Measurements from ENCODE around the gene FYN. TPM values are rescaled to one million over a fixed set of nuclear protein-coding genes. Genes with fewer than 3 reads are reported as not detected.

Gene FYN
- total RNA-seq, 1 donor from 2014 or later = 525 TPM

GRCh38 chr6:111765763-111766162, 107.5 kb downstream of the FYN start:
- H3K4me3 Mint-ChIP-seq (ENCODE audit: unreplicated experiment) = peak overlapping the region; percentile 63
- H3K4me1 Mint-ChIP-seq (ENCODE audit: low read depth, unreplicated experiment) = peaks cover 66% of the 10 kb centered on the region
- no peak for TF ChIP-seq CTCF (IDR thresholded peaks at IDR 0.05; ENCODE audit: partially characterized antibody, unreplicated experiment)
- H3K27me3 Mint-ChIP-seq (ENCODE audit: unreplicated experiment) = peaks cover 14% of the 10 kb centered on the region
- H3K36me3 Mint-ChIP-seq (ENCODE audit: unreplicated experiment) = no peaks in the 10 kb centered on the region
- peak overlapping the region; percentile 69 for H3K27ac Mint-ChIP-seq (ENCODE audit: unreplicated experiment)
- peaks cover 8% of the 10 kb centered on the region for H3K9me3 Mint-ChIP-seq (ENCODE audit: unreplicated experiment)
- no peak for DNase-seq

GRCh38 chr6:111764238-111765175, 108.7 kb downstream of the FYN start:
- Mint-ChIP-seq H3K27me3 (ENCODE audit: unreplicated experiment) (peaks cover 10% of the 10 kb centered on the region), H3K4me1 (ENCODE audit: low read depth, unreplicated experiment) (peaks cover 67% of the 10 kb centered on the region)

GRCh38 chr6:111763381-111763780, 109.9 kb downstream of the FYN start:
- Mint-ChIP-seq H3K27ac (ENCODE audit: unreplicated experiment) (no peak overlapping the region), H3K36me3 (ENCODE audit: unreplicated experiment) (no peaks in the 10 kb centered on the region), H3K9me3 (ENCODE audit: unreplicated experiment) (peaks cover 13% of the 10 kb centered on the region), H3K27me3 (ENCODE audit: unreplicated experiment) (peaks cover 13% of the 10 kb centered on the region), H3K4me3 (ENCODE audit: unreplicated experiment) (no peak overlapping the region), H3K4me1 (ENCODE audit: low read depth, unreplicated experiment) (peaks cover 69% of the 10 kb centered on the region)
- no peak for DNase-seq
- no peak for TF ChIP-seq CTCF (IDR thresholded peaks at IDR 0.05; ENCODE audit: partially characterized antibody, unreplicated experiment)

More at GRCh38 chr6:111764238-111765175, 108.7 kb downstream of the FYN start:
- Mint-ChIP-seq H3K36me3 (ENCODE audit: unreplicated experiment) (no peaks in the 10 kb centered on the region), H3K27ac (ENCODE audit: unreplicated experiment) (peak overlapping the region; percentile 88), H3K9me3 (ENCODE audit: unreplicated experiment) (peaks cover 12% of the 10 kb centered on the region), H3K4me3 (ENCODE audit: unreplicated experiment) (peak overlapping the region; percentile 5)
- TF ChIP-seq CTCF (IDR thresholded peaks at IDR 0.05; ENCODE audit: partially characterized antibody, unreplicated experiment) = no peak
- DNase-seq = no peak

DNA sequence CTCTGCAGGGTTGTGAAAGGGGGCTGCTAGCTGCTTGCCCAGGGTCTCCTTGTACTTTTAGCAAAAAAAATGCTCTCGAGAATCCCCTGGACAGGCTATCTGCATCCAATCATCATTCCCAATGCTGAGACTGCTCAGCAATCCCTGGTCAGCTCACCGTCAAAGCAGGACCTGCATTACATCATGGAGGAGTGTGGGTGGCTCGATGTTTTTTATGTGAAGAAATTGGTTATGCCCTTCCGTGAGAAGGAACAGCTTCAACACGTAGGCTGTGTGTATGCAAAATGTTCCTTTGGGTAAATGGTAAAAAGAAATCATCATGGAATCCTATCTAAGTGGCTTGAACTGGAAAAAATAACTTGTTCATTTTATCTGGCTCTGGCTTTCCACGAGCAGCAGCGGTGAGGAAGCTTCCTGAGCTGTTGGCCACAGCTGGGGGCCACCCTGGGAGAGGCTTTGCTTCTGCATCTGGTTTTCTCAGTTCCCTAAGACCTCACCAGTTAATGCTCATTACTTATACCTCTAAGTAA, 111.4 kb downstream of the FYN start:
- no peak for TF ChIP-seq CTCF (IDR thresholded peaks at IDR 0.05; ENCODE audit: partially characterized antibody, unreplicated experiment)
- DNase-seq = no peak
- H3K4me3 Mint-ChIP-seq (ENCODE audit: unreplicated experiment) = no peak overlapping the region
- peaks cover 13% of the 10 kb centered on the region for H3K27me3 Mint-ChIP-seq (ENCODE audit: unreplicated experiment)
- H3K36me3 Mint-ChIP-seq (ENCODE audit: unreplicated experiment) = no peaks in the 10 kb centered on the region
- H3K9me3 Mint-ChIP-seq (ENCODE audit: unreplicated experiment) = peaks cover 13% of the 10 kb centered on the region
- peaks cover 66% of the 10 kb centered on the region for H3K4me1 Mint-ChIP-seq (ENCODE audit: low read depth, unreplicated experiment)
- no peak overlapping the region for H3K27ac Mint-ChIP-seq (ENCODE audit: unreplicated experiment)

DNA sequence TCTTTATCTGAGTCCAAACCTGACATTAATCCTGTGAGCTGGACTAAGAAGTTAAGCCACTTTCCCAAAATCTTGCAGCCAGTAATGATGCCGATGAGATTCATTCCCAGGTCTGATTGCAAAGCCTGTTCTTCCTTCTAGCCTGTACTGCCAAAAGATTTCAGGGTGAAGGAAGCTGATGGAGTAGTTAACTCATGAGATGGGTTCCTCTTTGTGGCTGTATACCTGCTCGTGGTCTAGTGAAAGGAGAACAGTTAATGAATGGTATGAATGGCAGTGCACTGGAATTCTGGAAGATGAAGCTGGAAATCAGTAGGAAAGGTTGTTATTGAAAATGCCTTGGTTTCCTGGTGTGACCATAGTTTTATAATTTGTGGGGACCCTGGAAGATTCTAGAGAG, 112.0 kb downstream of the FYN start:
- Mint-ChIP-seq H3K27me3 (ENCODE audit: unreplicated experiment) (peaks cover 13% of the 10 kb centered on the region), H3K4me3 (ENCODE audit: unreplicated experiment) (no peak overlapping the region), H3K9me3 (ENCODE audit: unreplicated experiment) (peaks cover 13% of the 10 kb centered on the region), H3K4me1 (ENCODE audit: low read depth, unreplicated experiment) (peaks cover 60% of the 10 kb centered on the region), H3K36me3 (ENCODE audit: unreplicated experiment) (no peaks in the 10 kb centered on the region), H3K27ac (ENCODE audit: unreplicated experiment) (peak overlapping the region; percentile 86)
- DNase-seq = no peak
- no peak for TF ChIP-seq CTCF (IDR thresholded peaks at IDR 0.05; ENCODE audit: partially characterized antibody, unreplicated experiment)
